HG03571 (cell line): ENCODE results near the gene COL5A2.

ENCODE experiments used
- ATAC-seq: cut with Tn5 transposase; IDR thresholded peaks from one replicate; pipeline ENCODE4 v1.9.1; 2021; ENCODE audit not compliant: unreplicated experiment

The COL5A2 gene

GRCh38 chr2:189150033-189150432 lies 29.5 kb downstream of the COL5A2 start:
- ATAC-seq: no peak

- ATAC-seq: no peak
Observed at GRCh38 chr2:189147989-189148388, 31.6 kb downstream of the COL5A2 start.

- ATAC-seq: no peak
Observed at GRCh38 chr2:189147361-189147760, 32.2 kb downstream of the COL5A2 start.

GRCh38 chr2:189146553-189146952 lies 33.0 kb downstream of the COL5A2 start:
- no peak for ATAC-seq

GRCh38 chr2:189144700-189145211 lies 34.8 kb downstream of the COL5A2 start:
- no peak for ATAC-seq

- ATAC-seq: no peak
Observed at GRCh38 chr2:189143925-189144324, 35.6 kb downstream of the COL5A2 start.

- peak; percentile 97 for ATAC-seq
Observed at GRCh38 chr2:189142893-189143759, 36.4 kb downstream of the COL5A2 start.

GRCh38 chr2:189138800-189139199 lies 40.8 kb downstream of the COL5A2 start:
- ATAC-seq: no peak

GRCh38 chr2:189137519-189137918 lies 42.0 kb downstream of the COL5A2 start:
- no peak for ATAC-seq

GRCh38 chr2:189134485-189134884 lies 45.1 kb downstream of the COL5A2 start:
- ATAC-seq: no peak

GRCh38 chr2:189131991-189132390 lies 47.6 kb downstream of the COL5A2 start:
- no peak for ATAC-seq

GRCh38 chr2:189129971-189130370 lies 49.6 kb downstream of the COL5A2 start:
- ATAC-seq: no peak

GRCh38 chr2:189128970-189129369 lies 50.6 kb downstream of the COL5A2 start:
- no peak for ATAC-seq

- ATAC-seq: no peak
Observed at GRCh38 chr2:189127756-189128155, 51.8 kb downstream of the COL5A2 start.

GRCh38 chr2:189125195-189125594 lies 54.4 kb downstream of the COL5A2 start:
- ATAC-seq: no peak

GRCh38 chr2:189124175-189124574 lies 55.4 kb downstream of the COL5A2 start:
- ATAC-seq: no peak

- ATAC-seq: no peak
Observed at GRCh38 chr2:189118386-189118785, 61.2 kb downstream of the COL5A2 start.

- no peak for ATAC-seq
Observed at GRCh38 chr2:189116979-189117378, 62.6 kb downstream of the COL5A2 start.

- no peak for ATAC-seq
Observed at GRCh38 chr2:189116087-189116486, 63.5 kb downstream of the COL5A2 start.

GRCh38 chr2:189115126-189115525 lies 64.4 kb downstream of the COL5A2 start:
- no peak for ATAC-seq

- ATAC-seq: no peak
Observed at GRCh38 chr2:189113963-189114362, 65.6 kb downstream of the COL5A2 start.

GRCh38 chr2:189111063-189111715 lies 68.4 kb downstream of the COL5A2 start:
- no peak for ATAC-seq
